COLO668 (cell line): Measurements from ENCODE around the gene SAP30L.

Source experiments
- DNase-seq: peaks from one replicate; lab custom pipeline; 2025; ENCODE audit not compliant: unreplicated experiment; lab: John Stamatoyannopoulos, UW

SAP30L gene, protein sequence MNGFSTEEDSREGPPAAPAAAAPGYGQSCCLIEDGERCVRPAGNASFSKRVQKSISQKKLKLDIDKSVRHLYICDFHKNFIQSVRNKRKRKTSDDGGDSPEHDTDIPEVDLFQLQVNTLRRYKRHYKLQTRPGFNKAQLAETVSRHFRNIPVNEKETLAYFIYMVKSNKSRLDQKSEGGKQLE

DNA sequence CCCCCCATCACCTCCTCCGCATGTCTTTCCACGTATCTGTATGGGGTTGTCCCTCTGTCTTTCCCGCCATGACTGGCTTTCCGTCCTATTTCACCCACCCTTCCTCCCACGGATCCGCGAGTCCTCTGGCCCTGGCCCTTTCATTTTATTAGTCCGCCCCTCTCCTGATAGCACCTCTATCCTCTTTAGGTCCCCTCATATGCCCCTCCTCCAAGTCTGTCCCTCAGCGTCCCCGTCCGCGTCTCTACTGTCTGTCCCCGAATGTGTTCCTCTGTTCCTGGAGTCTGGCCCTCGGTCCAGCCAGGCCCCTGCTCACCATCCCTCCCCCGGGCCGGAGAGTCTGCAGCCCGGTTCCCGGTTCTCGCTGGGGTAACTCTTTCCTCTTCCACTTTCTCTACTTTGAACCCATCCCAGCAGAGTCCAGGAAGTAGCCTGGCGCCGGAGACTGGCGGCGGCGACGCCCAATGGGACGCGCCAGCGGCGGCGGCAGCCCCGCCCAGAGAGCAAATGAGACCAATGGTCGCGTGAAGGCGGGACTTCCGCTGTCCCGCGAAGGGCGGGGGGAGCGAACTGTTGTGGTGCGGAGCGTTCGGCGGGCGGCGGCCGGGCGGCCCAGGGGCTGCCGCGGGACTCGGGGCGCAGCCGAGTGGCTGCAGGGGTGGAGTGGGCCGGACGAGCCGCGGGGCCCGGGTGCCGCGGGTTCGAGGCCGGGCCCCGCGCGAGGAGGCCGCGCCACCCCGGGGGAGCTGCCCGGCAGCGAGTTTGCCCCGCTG lies at the start of gene SAP30L:
SAP30L (plus strand) TSS at position 576 of the 773 bp plus-strand sequence. CDS start 608 bp downstream, outside the sequence.
- peak; percentile 89 for DNase-seq

DNA sequence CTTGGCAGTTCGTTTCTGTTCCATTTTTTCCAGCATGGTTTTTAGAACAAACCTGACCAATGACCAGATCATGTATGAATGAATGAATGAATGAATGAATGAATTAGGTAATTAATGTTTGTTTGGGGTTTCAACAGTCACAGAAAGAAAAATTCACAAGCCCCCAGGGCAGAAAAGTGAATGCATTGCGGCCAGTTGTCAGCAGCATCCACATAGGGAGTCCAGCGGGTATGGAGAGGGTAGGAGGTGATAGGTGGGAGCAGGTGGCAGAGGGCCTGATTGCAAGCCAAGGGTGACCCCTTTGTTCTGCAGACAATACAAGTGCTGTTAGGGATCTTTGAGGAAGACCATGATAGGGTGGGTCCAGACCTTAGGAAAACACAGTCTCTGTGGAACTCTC lies 49.7 kb upstream of the SAP30L start:
- DNase-seq: no peak

DNA sequence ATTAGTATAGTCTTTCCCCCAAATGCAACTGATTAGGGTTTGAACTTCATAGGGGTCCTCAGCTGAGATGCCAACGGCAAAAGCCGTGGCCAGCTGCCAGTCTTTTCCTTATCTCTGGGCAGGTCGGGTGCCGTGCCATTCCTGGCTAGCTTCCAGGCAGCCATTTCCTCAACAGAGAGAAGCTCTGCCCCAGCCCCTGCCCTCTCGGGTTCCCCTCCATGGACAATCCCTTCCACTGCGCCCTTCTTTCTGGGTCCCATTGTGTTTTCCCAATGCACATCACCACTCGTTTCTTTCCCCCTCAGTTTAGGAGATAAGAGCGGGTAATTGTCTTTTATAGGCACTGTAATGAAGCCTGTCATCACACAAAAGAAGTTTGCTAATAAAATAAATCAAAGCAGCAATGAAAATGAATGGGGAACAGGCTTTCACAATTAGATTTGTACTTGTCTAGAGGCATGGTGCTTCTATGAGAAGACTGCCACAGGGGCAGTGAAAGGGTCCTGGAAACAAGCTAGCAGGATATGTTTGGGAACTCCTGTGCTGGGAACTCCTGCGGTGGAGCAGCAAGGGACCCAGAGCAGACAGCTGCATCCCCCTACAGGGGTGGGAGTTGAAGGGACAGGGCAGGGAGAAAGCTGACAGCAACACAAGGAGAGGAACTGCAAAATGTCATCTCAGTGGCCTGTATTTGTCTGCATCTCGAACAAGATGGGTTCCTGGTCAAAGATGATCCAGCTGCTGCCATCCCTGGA lies 48.0 kb upstream of the SAP30L start:
- DNase-seq: no peak

DNA sequence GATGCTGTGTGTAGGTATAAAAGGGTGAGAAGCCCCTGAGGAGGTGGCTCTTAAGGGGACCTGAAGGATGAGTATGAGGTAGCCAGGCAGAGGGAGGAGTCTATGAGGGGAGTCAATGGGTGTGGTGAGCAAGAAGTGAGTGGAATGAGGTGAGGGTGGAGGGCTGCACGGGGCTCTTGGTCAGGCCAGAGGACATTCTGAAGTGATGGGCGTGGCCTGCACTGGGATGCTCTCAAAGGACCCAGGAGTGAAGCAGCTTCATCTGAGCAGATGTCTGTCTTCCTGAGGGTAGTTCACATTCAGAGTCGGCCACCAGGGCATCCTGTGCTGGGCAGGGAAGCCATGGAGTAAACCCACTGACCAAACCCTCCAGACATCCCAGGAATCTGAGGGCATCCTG lies 45.1 kb upstream of the SAP30L start:
- no peak for DNase-seq

DNA sequence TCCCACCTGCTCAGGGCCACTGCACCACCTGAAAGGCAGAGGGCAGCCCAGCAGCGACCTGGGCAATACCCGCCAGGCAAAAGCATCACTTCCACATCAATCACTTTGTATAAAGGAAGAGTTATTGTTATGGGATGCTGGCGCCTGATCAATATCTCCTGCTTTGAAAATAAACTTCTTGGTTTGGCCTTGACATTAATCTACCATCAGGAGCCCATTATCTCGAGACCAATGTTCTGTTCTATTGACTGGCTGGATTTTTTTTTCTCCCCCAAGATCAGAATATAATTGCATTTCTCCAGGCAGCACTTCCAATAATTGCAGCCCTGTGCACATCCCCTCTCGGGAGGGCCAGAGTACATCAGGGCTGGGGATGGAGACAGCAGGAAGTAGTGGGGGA lies 44.4 kb upstream of the SAP30L start:
- no peak for DNase-seq

DNA sequence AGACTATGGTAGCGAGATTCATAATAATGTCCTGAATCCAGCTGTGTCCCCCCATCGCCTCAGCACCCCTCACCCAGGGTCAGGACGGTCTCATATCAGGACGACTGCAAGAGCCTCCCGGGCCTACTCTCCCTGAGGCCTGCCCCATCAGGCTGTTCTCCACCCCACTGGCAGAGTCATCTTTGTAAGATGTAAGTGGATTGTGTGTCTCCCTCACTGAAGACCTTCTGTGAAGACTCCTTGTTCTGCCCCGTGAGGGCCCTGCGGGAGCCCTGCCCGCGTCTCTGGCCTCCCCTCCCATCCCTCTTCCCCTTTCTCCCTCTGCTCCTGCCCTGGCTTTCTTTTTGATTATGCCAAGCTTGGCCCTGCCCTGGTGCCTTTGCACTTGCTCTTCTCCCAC lies 43.9 kb upstream of the SAP30L start:
- DNase-seq: no peak

DNA sequence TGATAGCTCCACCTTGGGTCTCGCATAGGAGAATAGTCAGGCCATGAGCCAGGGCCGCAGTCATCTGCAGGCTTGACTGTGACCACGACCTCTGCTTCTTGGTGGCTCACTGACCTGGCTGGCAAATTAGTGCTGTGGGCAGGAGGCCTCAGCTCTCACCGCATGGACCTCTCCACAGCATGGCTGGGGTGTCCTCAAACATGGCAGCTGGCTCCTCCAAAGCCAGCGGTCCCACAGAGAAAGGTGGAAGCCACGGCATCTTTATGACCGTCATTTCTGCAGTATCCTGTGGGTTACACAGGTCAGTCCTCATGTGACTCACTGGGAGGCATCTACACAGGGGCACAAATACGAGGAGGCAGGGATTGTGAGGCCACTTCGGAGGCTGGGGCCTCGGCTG lies 43.2 kb upstream of the SAP30L start:
- no peak for DNase-seq

DNA sequence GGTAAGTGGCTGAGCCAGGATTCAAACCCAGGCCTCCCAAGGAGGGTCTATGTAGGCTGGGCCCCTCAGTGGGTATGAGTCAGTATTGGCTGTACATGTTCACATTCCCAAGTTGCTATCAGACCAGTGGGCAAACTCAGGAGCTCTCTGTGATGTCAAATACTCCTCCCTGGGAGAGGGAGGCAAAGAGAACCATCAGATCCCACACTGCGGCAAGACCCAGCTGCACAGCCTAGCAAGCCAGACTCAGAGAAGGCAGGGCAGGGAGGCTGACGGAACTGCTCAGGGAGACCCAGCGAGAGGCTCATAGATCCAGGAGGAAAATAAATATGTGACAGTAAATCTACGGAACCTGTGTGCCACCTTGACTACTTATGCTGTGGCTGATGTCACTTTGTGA lies 42.6 kb upstream of the SAP30L start:
- DNase-seq: no peak

DNA sequence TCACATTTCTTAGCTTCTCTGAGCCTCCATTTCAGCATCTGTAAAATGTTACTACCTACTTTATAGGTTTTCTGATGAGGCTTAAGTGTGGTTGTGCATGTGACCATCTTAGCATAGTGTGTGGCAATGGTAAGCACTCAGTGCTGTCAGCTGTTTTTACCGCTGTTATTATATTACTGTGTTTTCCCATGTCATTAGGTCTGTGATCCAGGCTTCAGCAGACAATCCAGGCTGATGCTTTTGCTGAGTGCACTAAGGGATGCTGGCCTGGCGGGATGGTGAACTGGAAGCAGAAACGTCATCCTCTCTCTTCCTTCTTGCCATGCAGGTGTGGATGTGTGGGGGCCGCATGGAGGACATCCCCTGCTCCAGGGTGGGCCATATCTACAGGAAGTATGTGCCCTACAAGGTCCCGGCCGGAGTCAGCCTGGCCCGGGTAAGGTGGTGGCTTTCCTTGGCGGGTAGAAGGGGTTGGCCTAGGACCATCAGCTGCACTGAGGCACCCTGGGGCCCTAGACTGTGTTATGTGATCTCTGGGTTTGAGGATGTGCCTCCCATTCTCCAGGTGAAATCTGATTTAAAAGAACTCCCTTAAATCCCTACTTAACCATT lies 41.9 kb upstream of the SAP30L start:
- DNase-seq: no peak

DNA sequence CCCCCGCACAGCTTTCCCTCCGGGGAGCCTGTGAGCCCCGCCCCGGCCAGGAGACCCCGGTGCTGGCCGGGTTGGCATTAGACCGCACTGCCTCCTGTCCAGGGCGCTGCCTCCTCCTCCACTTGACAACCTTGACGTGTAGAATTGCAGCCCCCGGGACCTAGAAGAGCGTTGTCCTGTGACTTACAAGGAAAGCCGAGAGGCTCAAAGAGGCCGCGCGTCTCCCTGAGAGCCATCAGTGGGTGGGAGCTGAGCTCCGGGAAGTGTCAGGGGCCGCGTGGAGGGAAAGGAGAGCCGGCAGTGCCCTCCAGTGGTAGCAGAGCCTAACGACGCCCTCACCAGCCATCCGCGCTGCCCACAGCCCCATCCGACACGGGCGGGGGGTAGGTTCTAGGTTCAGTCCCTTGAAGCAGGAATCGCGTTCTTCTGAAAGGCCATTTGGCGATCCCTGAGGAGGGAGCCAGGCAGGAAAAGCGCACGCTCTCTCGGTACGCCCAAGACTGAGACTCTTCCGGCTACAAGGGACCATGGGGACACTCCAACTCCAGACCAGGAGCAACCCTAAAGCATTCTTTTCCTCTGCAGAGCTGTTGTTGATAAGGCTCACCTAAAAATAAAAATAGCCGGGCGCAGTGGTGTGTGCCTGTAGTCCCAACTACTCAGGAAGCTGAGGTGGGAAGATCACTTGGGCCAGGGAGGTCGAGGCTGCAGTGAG lies 40.6 kb upstream of the SAP30L start:
- peak; percentile 72 for DNase-seq

DNA sequence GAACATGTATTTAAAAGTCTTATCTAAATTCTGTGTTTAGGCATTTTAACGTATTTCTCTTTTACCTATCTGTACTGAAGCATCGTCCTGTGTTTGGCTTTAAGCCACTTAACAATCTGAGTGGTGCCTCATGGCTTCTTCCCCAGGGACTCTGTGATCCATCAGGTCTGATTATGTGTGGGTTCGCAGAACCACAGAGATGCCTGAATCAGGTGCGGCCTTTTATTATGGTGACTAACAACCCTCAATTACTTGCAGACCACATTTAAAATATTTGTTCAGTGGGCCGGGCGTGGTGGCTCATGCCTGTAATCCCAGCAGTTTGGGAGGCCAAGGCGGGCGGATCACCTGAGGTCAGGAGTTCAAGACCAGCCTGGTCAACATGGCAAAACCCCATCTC lies 39.6 kb upstream of the SAP30L start:
- no peak for DNase-seq

DNA sequence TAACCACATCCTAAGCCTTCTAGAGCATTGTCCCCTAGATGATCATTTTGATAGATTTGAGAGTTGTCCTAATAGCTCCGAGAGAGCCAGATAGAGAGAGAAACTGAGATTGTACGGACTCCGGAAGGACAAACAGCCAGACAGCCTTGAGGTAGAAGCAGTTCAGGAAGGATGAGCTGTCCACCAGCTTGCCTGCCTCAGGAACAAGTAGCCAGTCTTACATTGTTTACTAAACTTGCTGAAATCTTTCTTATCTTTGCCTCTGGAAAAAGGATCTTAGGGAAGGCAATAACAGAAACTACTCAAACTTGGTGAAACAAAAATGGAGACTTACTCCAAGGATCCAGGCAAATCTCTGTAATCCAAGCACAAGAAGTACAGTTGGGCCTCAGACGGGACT lies 39.0 kb upstream of the SAP30L start:
- no peak for DNase-seq

DNA sequence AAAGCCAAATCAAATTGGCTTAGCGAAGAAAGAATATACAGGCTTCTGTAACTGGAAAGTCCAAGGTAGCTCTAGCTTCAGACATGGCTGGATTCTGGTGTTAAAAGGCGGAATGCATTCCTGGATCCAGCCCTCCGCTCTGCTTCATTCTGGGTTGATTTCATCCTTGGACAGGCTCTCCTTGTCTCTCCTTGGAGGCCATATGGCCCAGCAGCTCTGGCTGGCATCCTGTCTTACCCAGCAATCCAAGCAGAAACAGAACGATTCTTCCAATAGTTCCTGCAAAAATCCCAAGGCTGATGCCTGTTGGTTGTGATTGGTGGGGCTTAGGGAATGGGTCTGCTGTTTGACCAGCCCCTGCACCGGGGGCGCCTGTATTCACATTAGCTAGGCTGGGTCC lies 37.0 kb upstream of the SAP30L start:
- DNase-seq: no peak

DNA sequence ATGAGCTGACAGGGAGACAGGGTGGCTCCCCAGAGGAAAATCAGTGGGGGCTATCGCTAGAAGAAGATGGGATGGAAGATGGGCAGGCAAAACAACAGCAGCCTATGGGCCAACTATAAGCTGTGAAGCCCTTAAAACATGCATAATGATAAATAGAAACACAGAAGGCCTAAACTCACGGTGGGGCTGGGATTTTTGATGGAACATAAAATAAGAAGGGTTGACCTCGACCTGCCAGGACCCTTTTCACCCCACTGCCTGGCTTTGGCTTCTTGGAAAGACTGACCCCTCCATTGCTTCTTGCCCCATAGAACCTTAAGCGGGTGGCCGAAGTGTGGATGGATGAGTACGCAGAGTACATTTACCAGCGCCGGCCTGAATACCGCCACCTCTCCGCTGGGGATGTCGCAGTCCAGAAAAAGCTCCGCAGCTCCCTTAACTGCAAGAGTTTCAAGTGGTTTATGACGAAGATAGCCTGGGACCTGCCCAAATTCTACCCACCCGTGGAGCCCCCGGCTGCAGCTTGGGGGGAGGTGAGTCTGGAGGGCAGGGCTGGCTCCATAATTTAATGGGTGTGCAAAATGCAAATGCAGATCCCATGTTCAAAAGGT lies 36.5 kb upstream of the SAP30L start:
- no peak for DNase-seq

DNA sequence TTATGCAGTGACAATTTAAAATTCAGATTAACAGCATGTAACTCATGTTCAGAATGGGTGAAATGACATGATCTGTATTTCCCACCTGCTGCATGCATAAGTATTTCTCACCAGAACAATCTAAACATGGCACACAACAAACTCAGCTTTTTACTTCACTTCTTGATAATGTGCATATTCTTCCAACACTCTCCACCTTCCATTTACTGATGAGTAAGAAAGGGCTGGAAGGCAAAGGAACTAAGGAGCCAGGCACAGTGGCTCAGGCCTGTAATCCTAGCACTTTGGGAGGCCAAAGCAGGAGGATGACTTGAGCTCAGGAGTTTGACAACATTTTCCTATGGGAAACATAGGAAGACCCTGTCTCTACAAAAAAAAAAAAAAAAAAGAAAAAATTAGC lies 35.8 kb upstream of the SAP30L start:
- no peak for DNase-seq

DNA sequence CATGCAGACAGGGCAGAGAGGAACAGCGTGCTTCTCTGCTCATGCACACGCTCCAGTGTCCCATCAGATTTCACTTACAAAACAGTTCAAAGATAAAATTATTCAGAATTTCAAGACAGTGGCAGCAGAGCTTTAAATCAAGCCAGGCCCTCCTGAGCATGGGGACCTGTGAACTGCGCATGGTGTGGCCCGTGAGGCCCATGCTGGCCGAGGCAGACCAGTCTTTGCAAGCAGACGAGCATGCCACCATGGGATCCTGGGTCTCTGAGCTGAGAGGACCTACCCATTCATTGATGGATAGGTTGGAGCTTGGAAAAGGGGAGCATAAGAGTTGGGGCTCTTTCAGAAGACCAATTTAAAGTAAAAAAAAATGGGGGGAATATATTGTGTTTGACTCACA lies 35.0 kb upstream of the SAP30L start:
- no peak for DNase-seq

DNA sequence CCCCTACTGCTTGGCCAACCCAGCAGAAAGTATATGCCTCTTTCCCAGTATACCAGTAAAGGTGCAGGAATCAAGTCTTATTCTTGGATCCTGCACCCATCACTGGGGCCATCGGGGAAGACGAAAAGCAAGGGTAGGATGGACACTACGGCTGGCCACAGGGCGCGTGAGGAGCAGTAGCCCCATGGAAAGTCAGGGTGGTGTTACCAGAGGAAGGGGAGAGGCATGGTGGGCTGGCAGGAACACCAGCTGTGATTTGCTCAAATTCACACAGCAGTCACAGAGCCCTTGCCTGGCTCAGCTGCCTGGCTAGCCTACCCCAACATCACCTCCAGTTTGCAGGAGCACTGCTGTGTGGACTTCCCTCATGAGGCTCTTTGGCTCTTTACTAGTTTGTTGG lies 34.5 kb upstream of the SAP30L start:
- DNase-seq: no peak

DNA sequence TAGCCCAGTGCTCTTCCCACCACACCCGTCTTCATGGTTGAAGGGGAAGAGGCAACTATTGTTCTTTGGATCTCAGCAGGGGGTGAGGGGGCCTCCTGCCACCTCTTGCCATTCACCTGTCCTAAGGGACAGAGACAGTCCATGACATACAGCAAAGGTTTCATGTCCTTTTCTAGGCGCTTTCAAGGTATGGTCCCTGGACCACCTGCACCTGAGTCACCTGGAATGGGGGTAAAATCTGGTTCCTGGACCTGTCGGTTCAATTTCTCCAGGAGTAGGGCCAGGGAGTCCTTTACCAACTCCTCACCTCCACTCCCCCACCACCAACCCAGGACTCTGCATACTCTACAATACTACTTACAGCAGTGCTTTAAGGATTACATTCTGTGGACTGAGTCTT lies 33.5 kb upstream of the SAP30L start:
- DNase-seq: no peak

DNA sequence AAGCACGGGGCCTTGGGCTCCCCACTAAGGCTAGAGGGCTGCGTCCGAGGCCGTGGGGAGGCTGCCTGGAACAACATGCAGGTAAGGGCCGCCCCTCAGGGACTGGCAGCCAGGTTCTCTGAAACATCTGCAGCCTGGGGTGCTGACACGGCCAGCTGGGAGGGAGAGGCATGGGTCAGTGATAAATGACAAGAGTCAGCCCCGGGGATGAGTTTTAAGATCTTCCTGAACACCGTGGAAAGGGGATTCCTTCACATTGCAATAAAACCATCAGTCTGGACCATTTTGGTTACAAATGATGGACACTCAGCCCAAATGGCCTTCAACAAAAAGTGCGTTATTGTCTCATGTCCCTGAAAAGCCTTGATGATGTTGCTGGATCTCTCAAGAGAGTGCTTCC lies 32.9 kb upstream of the SAP30L start:
- DNase-seq: no peak

DNA sequence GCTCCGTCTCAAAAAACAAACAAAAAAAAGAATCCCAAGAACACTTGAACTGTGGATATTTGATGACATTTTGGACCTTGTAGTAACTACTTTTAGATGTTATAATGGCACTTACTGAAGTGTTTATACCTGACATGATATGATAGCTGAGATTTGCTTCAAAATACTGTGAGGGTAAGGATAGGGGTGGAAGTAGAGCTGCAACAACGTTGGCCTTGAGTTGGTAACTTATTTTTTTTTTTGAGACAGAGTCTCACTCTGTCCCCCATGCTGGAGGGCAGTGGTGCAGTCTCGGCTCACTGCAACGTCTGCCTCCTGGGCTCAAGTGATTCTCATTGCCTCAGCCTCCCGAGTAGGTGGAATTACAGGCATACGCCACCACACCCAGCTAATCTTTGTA lies 30.7 kb upstream of the SAP30L start:
- no peak for DNase-seq

DNA sequence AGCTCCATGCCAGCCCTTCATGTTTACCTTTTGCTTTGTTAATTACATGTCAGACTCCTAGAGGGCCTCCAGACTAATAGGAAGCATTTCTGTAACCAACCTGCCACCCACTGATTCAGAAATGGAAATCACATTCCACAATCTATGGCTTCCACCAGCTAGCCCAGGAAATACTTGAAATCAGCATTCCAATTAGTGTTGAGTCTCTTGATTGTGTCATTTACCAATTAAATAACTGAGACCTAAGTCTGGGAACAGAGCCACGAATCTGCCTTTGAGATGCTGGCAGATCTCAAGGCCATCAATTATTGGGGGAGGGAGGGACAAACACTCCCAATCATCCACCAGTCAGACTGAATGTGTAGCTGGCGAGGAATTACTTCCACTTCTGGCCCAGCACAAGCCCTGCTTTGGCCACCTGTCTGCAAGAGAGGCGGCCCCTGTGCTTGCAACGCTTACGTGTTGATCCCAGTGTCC lies 27.4 kb upstream of the SAP30L start:
- DNase-seq: no peak
